WTC11 (cell line): ENCODE data around the gene MPIG6B. TPM values are rescaled to one million over a fixed set of nuclear protein-coding genes. Genes with fewer than 3 reads are reported as not detected.

Experiments
- ATAC-seq: fragments of 200-7000 bp; cut with Tn5 transposase; 2 replicates; pipeline ENCODE4 v1.10.0; 2021; ENCODE audit warnings: mild to moderate bottlenecking, moderate library complexity
- CTCF ChIA-PET: fragments of 300-600 bp; sonication (Branson Sonifier 250); formaldehyde crosslinking; loops from one replicate; lab custom pipeline; 2021; ENCODE audit warnings: antibody characterized with exemption; lab: Charles Lee
- POLR2A ChIA-PET: fragments of 350-600 bp; sonication (Branson Sonifier 250); formaldehyde crosslinking; loops from one replicate; lab custom pipeline; 2021; ENCODE audit warnings: antibody characterized with exemption; lab: Charles Lee
- DNase-seq: peaks from one replicate; pipeline ENCODE4 v3.0.0; 2021; ENCODE audit warnings: low spot score
- H3K27ac Mint-ChIP-seq: 2 replicates; pipeline ENCODE4 v1.8.0; 2021; ENCODE audit warnings: mixed read lengths
- H3K27me3 Mint-ChIP-seq: 2 replicates; pipeline ENCODE4 v1.8.0; 2021; ENCODE audit warnings: low read depth, mild to moderate bottlenecking, moderate library complexity, mixed read lengths
- H3K36me3 Mint-ChIP-seq: 2 replicates; pipeline ENCODE4 v1.8.0; 2021; ENCODE audit warnings: mixed read lengths
- H3K4me1 Mint-ChIP-seq: 2 replicates; pipeline ENCODE4 v1.8.0; 2022; ENCODE audit warnings: mixed read lengths
- H3K4me3 Mint-ChIP-seq: 2 replicates; pipeline ENCODE4 v1.8.0; 2021; ENCODE audit warnings: mild to moderate bottlenecking, moderate library complexity, mixed read lengths
- H3K9me3 Mint-ChIP-seq: 2 replicates; pipeline ENCODE4 v1.8.0; 2021; ENCODE audit warnings: mixed read lengths
- CDX4 ChIP-seq: fragments of 250-450 bp; sonication (Bioruptor Pico); IDR thresholded peaks from 2 replicates; pipeline ENCODE4 v1.9.0; 2021; ENCODE audit warnings: moderate library complexity, mild to moderate bottlenecking, inconsistent platforms, borderline replicate concordance
- CREM ChIP-seq: sonication (generic); formaldehyde crosslinking; IDR thresholded peaks from 2 replicates; pipeline ENCODE4 v1.8.1; 2022; ENCODE audit warnings: mild to moderate bottlenecking, missing genetic modification reagents, moderate library complexity
- FOXJ3 ChIP-seq: sonication (generic); formaldehyde crosslinking; IDR thresholded peaks from 2 replicates; pipeline ENCODE4 v1.9.0; 2021; ENCODE audit warnings: missing genetic modification reagents, mild to moderate bottlenecking, borderline replicate concordance
- FOXK1 ChIP-seq: sonication (generic); formaldehyde crosslinking; IDR thresholded peaks from 2 replicates; pipeline ENCODE4 v1.8.0; 2022; ENCODE audit warnings: mild to moderate bottlenecking, moderate library complexity, missing genetic modification reagents
- FOXP1 ChIP-seq: sonication (generic); formaldehyde crosslinking; IDR thresholded peaks from 2 replicates; pipeline ENCODE4 v1.8.0; 2022; ENCODE audit warnings: missing genetic modification reagents, mild to moderate bottlenecking, moderate library complexity, borderline replicate concordance
- FOXP4 ChIP-seq: sonication (generic); formaldehyde crosslinking; IDR thresholded peaks from 2 replicates; pipeline ENCODE4 v1.8.0; 2022; ENCODE audit warnings: mild to moderate bottlenecking, missing genetic modification reagents
- NR2C2 ChIP-seq: sonication (generic); formaldehyde crosslinking; IDR thresholded peaks from 2 replicates; pipeline ENCODE4 v1.8.0; 2022; ENCODE audit warnings: mild to moderate bottlenecking, missing genetic modification reagents
- STAT6 ChIP-seq: sonication (generic); formaldehyde crosslinking; conservative IDR thresholded peaks from 2 replicates; pipeline ENCODE4 v1.8.1; 2023; ENCODE audit warnings: mild to moderate bottlenecking, low read depth, missing genetic modification reagents, moderate library complexity
- ZNF138 ChIP-seq: sonication (generic); formaldehyde crosslinking; conservative IDR thresholded peaks from 2 replicates; pipeline ENCODE4 v1.8.1; 2022; ENCODE audit warnings: mild to moderate bottlenecking, moderate library complexity, missing genetic modification reagents
- ZNF263 ChIP-seq: sonication (generic); formaldehyde crosslinking; IDR thresholded peaks from 2 replicates; pipeline ENCODE4 v1.8.1; 2022; ENCODE audit warnings: low read depth, mild to moderate bottlenecking, moderate library complexity, missing genetic modification reagents
- ZNF425 ChIP-seq: fragments of 250-450 bp; sonication (Bioruptor Pico); conservative IDR thresholded peaks from 2 replicates; pipeline ENCODE4 v1.9.0; 2021; ENCODE audit warnings: mild to moderate bottlenecking
- ZNF671 ChIP-seq: fragments of 250-450 bp; sonication (Bioruptor Pico); IDR thresholded peaks from 2 replicates; pipeline ENCODE4 v1.8.0; 2021; ENCODE audit warnings: mild to moderate bottlenecking
- total RNA-seq: library from RNA; stranded (reverse); gene quantifications from 3 replicates; pipeline ENCODE4 v1.2.3, GENCODE V29; 2021

The MPIG6B gene
- total RNA-seq, 1 experiment from 2014 or later, result 0.09 TPM

- Mint-ChIP-seq H3K27me3 (no peaks in the 10 kb centered on the region), H3K9me3 (no peaks in the 10 kb centered on the region), H3K4me1 (peaks cover 19% of the 10 kb centered on the region), H3K27ac (no peak overlapping the region), H3K4me3 (no peak overlapping the region), H3K36me3 (peaks cover 25% of the 10 kb centered on the region)
- no peak for ATAC-seq
- ChIA-PET CTCF (interaction anchor here (1.8 kb wide), 1 partner anchor 9 kb away, joined by 8 read pairs; no protein-coding TSS in a partner anchor), POLR2A (no interaction called here)
- TF ChIP-seq FOXK1 (CRISPR knock-in tag), result no peak
- no peak for TF ChIP-seq FOXJ3 (CRISPR knock-in tag)
- no peak for TF ChIP-seq CREM
- TF ChIP-seq ZNF671 (CRISPR knock-in tag), result no peak
- no peak for TF ChIP-seq ZNF263 (CRISPR knock-in tag)
- no peak for TF ChIP-seq NR2C2 (CRISPR knock-in tag)
- DNase-seq, result no peak
Measured at GRCh38 chr6:31761343-31761742, 38.2 kb downstream of the MPIG6B start.

GRCh38 chr6:31762356-31762755, 39.2 kb downstream of the MPIG6B start, which contains the start of gene SAPCD1:
TSS of gene SAPCD1 (plus strand) at chr6:31762656. CDS start at chr6:31763055, 399 bp downstream.
- POLR2A ChIA-PET, result interaction anchor here (0.6 kb wide), 1 partner anchor 62 kb away, joined by 5 read pairs; no protein-coding TSS in a partner anchor

More at GRCh38 chr6:31762356-31762755, 39.2 kb downstream of the MPIG6B start, which contains the start of gene SAPCD1:
- CTCF ChIA-PET, result interaction anchor here (0.5 to 1.8 kb wide), 2 partner anchors 8 to 13 kb away, joined by 3 to 8 read pairs; no protein-coding TSS in a partner anchor
- H3K4me1 Mint-ChIP-seq, result peaks cover 23% of the 10 kb centered on the region
- H3K9me3 Mint-ChIP-seq, result no peaks in the 10 kb centered on the region
- H3K4me3 Mint-ChIP-seq, result no peak within 1 kb of the TSS
- no peaks in the 10 kb centered on the region for H3K27me3 Mint-ChIP-seq
- no peak for DNase-seq
- no peak for ATAC-seq
- peak within 1 kb of the TSS; percentile 7; the same call in 1 of the 2 replicates for H3K27ac Mint-ChIP-seq
- TF ChIP-seq FOXJ3 (CRISPR knock-in tag), result no peak
- no peak for TF ChIP-seq CDX4 (CRISPR knock-in tag)
- TF ChIP-seq STAT6 (CRISPR knock-in tag), result no peak
- TF ChIP-seq FOXP4, result no peak
- no peak for TF ChIP-seq FOXP1
- no peak for TF ChIP-seq ZNF425 (CRISPR knock-in tag)
- no peak for TF ChIP-seq ZNF138 (CRISPR knock-in tag)
- TF ChIP-seq, all 79 proteins: peak for 0
- peaks cover 25% of the 10 kb centered on the region for H3K36me3 Mint-ChIP-seq
